Caco-2 (cell line): ENCODE measurements around the gene CFAP47. TPM values are rescaled to one million over a fixed set of nuclear protein-coding genes. Genes with fewer than 3 reads are reported as not detected.
"Not testable (repeated sequence)": the region's sequence is repeated elsewhere in the genome, so short reads cannot be mapped to it uniquely, and the experiment has no call there.

ENCODE experiments used
- BruUV-seq: library from RNA; stranded (reverse); fragments of 400-500 nt; replicated peaks from 2 replicates; lab custom pipeline; 2021; lab: Mats Ljungman, UMichigan
- CTCF ChIA-PET: fragments of 300-600 bp; sonication (Branson Sonifier 250); formaldehyde crosslinking; loops from one replicate; lab custom pipeline; 2022; ENCODE audit warnings: antibody characterized with exemption; lab: Charles Lee
- POLR2A ChIA-PET: fragments of 300-600 bp; sonication (Branson Sonifier 250); formaldehyde crosslinking; loops from one replicate; lab custom pipeline; 2022; ENCODE audit warnings: antibody characterized with exemption; lab: Charles Lee
- DNase-seq, 2 experiments: peaks; one replicate each; pipeline versions ENCODE4 v3.0.0 to v3.0.0-alpha.2; 2020 to 2022
- H3K27me3 ChIP-seq: replicated peaks from 2 replicates; pipeline ENCODE4 v1.6.0; 2011; ENCODE audit warnings: low read length; ENCODE audit not compliant: control insufficient read depth, insufficient read depth
- H3K36me3 ChIP-seq: 2 replicates; pipeline ENCODE4 v1.5.1; 2011; ENCODE audit warnings: low read length; ENCODE audit not compliant: control insufficient read depth, insufficient read depth
- H3K4me1 ChIP-seq: fragments of 250-450 bp; sonication (Bioruptor Pico); 2 replicates; pipeline ENCODE4 v1.5.1; 2020; ENCODE audit warnings: mild to moderate bottlenecking
- H3K4me3 ChIP-seq: 2 replicates; pipeline ENCODE4 v1.5.1; 2011; ENCODE audit warnings: low read depth, mild to moderate bottlenecking, control low read depth, low read length
- H3K9me3 ChIP-seq: fragments of 250-450 bp; sonication (Bioruptor Pico); 2 replicates; pipeline ENCODE4 v1.5.1; 2020; ENCODE audit warnings: mild to moderate bottlenecking, moderate library complexity
- H3K27ac Mint-ChIP-seq: one replicate; pipeline ENCODE4 v1.8.0; 2022; ENCODE audit warnings: mixed read lengths; ENCODE audit not compliant: unreplicated experiment
- H3K27me3 Mint-ChIP-seq: one replicate; pipeline ENCODE4 v1.8.0; 2022; ENCODE audit warnings: mixed read lengths; ENCODE audit not compliant: insufficient read depth, unreplicated experiment
- H3K36me3 Mint-ChIP-seq: one replicate; pipeline ENCODE4 v1.8.0; 2022; ENCODE audit warnings: mild to moderate bottlenecking, mixed read lengths; ENCODE audit not compliant: insufficient read depth, unreplicated experiment
- H3K4me1 Mint-ChIP-seq: one replicate; pipeline ENCODE4 v1.8.0; 2022; ENCODE audit warnings: low read depth, mixed read lengths; ENCODE audit not compliant: unreplicated experiment
- H3K4me3 Mint-ChIP-seq: one replicate; pipeline ENCODE4 v1.8.0; 2022; ENCODE audit warnings: mild to moderate bottlenecking, moderate library complexity, mixed read lengths; ENCODE audit not compliant: unreplicated experiment
- H3K9me3 Mint-ChIP-seq: one replicate; pipeline ENCODE4 v1.8.0; 2022; ENCODE audit warnings: mixed read lengths; ENCODE audit not compliant: unreplicated experiment
- CTCF ChIP-seq, 2 experiments: fragments of 200-600 bp in 1 of 2; IDR thresholded peaks; 1 replicate in 1 of 2; 2 replicates in 1 of 2; pipeline versions ENCODE4 v1.5.1 to v1.8.0; 2011 to 2022; ENCODE audit warnings: antibody characterized with exemption in 1 of 2, control low read depth in 1 of 2, inconsistent platforms in 1 of 2, low read depth in 1 of 2, low read length in 1 of 2, mild to moderate bottlenecking in 1 of 2, moderate library complexity in 1 of 2; ENCODE audit not compliant: insufficient read depth in 1 of 2, severe bottlenecking in 1 of 2, unreplicated experiment in 1 of 2
- intact Hi-C: fragments of 100-400 bp; cut with micrococcal nuclease; formaldehyde crosslinking; loops from one replicate; pipeline ENCODE4 v1.10.0; 2022; ENCODE audit not compliant: unreplicated experiment
- total RNA-seq: library from RNA; stranded (reverse); gene quantifications from 2 replicates; pipeline ENCODE4 v1.2.3, GENCODE V29; 2022

Gene CFAP47
- total RNA-seq, 1 experiment from 2014 or later = 0.16 TPM

- H3K4me1 Mint-ChIP-seq = no peaks in the 10 kb centered on the region
- DNase-seq = no peak
- H3K4me3 Mint-ChIP-seq = no peak overlapping the region
- ChIA-PET CTCF (no interaction called here), POLR2A (no interaction called here)
- no peak overlapping the region for H3K27ac Mint-ChIP-seq
- Histone ChIP-seq H3K27me3 (no peaks in the 10 kb centered on the region), H3K9me3 (no peaks in the 10 kb centered on the region), H3K4me1 (no peaks in the 10 kb centered on the region), H3K4me3 (no peak overlapping the region), H3K36me3 (no peaks in the 10 kb centered on the region)
- H3K27me3 Mint-ChIP-seq = peaks cover 3% of the 10 kb centered on the region
- H3K36me3 Mint-ChIP-seq = no peaks in the 10 kb centered on the region
- no peak for TF ChIP-seq CTCF (IDR thresholded peaks at IDR 0.05; ENCODE audit: insufficient read depth in 1 of 2, low read depth in 1 of 2, low read length in 1 of 2, severe bottlenecking in 1 of 2, unreplicated experiment in 1 of 2)
- H3K9me3 Mint-ChIP-seq = no peaks in the 10 kb centered on the region
- BruUV-seq = no TSS peak
- intact Hi-C loops = no loop called here
Measured at GRCh38 chrX:36083256-36083655, 163.7 kb downstream of the CFAP47 start.

GRCh38 chrX:36087366-36087765 is 167.8 kb downstream of the CFAP47 start:
- Mint-ChIP-seq H3K4me1 (no peaks in the 10 kb centered on the region), H3K27ac (no peak overlapping the region), H3K4me3 (no peak overlapping the region), H3K27me3 (no peaks in the 10 kb centered on the region), H3K36me3 (no peaks in the 10 kb centered on the region), H3K9me3 (no peaks in the 10 kb centered on the region)
- CTCF ChIA-PET = no interaction called here
- Histone ChIP-seq H3K36me3 (no peaks in the 10 kb centered on the region), H3K27me3 (no peaks in the 10 kb centered on the region), H3K4me3 (no peak overlapping the region), H3K4me1 (no peaks in the 10 kb centered on the region), H3K9me3 (no peaks in the 10 kb centered on the region)
- DNase-seq = no peak
- intact Hi-C loops = no loop called here
- no peak for TF ChIP-seq CTCF (IDR thresholded peaks at IDR 0.05; ENCODE audit: insufficient read depth in 1 of 2, low read depth in 1 of 2, low read length in 1 of 2, severe bottlenecking in 1 of 2, unreplicated experiment in 1 of 2)
- POLR2A ChIA-PET = no interaction called here
- no TSS peak for BruUV-seq

GRCh38 chrX:36088939-36089338 is 169.4 kb downstream of the CFAP47 start:
- CTCF ChIA-PET, BruUV-seq, H3K27ac Mint-ChIP-seq: not testable (repeated sequence)

GRCh38 chrX:36102425-36102824 is 182.9 kb downstream of the CFAP47 start:
- no peaks in the 10 kb centered on the region for H3K9me3 ChIP-seq
- POLR2A ChIA-PET = no interaction called here
- H3K4me3 Mint-ChIP-seq = no peak overlapping the region
- no peaks in the 10 kb centered on the region for H3K9me3 Mint-ChIP-seq
- no peak overlapping the region for H3K4me3 ChIP-seq
- no peak for TF ChIP-seq CTCF (IDR thresholded peaks at IDR 0.05; ENCODE audit: insufficient read depth in 1 of 2, low read depth in 1 of 2, low read length in 1 of 2, severe bottlenecking in 1 of 2, unreplicated experiment in 1 of 2)
- H3K4me1 Mint-ChIP-seq = no peaks in the 10 kb centered on the region
- no peak overlapping the region for H3K27ac Mint-ChIP-seq
- intact Hi-C loops = no loop called here
- CTCF ChIA-PET = no interaction called here
- no peak for DNase-seq
- no peaks in the 10 kb centered on the region for H3K27me3 Mint-ChIP-seq
- no peaks in the 10 kb centered on the region for H3K4me1 ChIP-seq
- H3K27me3 ChIP-seq = no peaks in the 10 kb centered on the region
- BruUV-seq = no TSS peak
- H3K36me3 Mint-ChIP-seq = no peaks in the 10 kb centered on the region
- H3K36me3 ChIP-seq = no peaks in the 10 kb centered on the region

More at GRCh38 chrX:36088939-36089338, 169.4 kb downstream of the CFAP47 start:
- H3K36me3 ChIP-seq, H3K9me3 Mint-ChIP-seq, H3K27me3 Mint-ChIP-seq, H3K27me3 ChIP-seq, H3K4me1 ChIP-seq, H3K4me3 ChIP-seq, POLR2A ChIA-PET, H3K36me3 Mint-ChIP-seq, DNase-seq, intact Hi-C loops, H3K9me3 ChIP-seq, H3K4me1 Mint-ChIP-seq, H3K4me3 Mint-ChIP-seq: not testable (repeated sequence)
